H9 (cell line): ENCODE measurements around the gene MT1M. TPM values are rescaled to one million over a fixed set of nuclear protein-coding genes. Genes with fewer than 3 reads are reported as not detected.
A peak's percentile ranks its signal among the peaks of the same experiment; 100 is the strongest.

ENCODE experiments used
- DNase-seq: peaks from one replicate; pipeline ENCODE4 v3.0.0-alpha.2; 2017
- H2AFZ ChIP-seq: one replicate; pipeline ENCODE4 v1.6.1; 2013; ENCODE audit warnings: mild to moderate bottlenecking, low read length, control low read depth, moderate library complexity
- H2AK5ac ChIP-seq: 2 replicates; pipeline ENCODE4 v1.6.1; 2013; ENCODE audit warnings: low read length, control low read depth, mixed read lengths; ENCODE audit not compliant: insufficient read length
- H2BK120ac ChIP-seq: one replicate; pipeline ENCODE4 v1.6.1; 2013; ENCODE audit warnings: low read depth, mild to moderate bottlenecking, low read length, control low read depth, inconsistent platforms; ENCODE audit not compliant: poor library complexity, severe bottlenecking
- H2BK12ac ChIP-seq: 2 replicates; pipeline ENCODE4 v1.6.1; 2013; ENCODE audit warnings: low read length, control low read depth, mixed read lengths, low read depth; ENCODE audit not compliant: insufficient read length
- H2BK15ac ChIP-seq: 2 replicates; pipeline ENCODE4 v1.6.1; 2013; ENCODE audit warnings: low read depth, low read length, control low read depth
- H2BK20ac ChIP-seq: one replicate; pipeline ENCODE4 v1.6.1; 2013; ENCODE audit warnings: low read depth, mild to moderate bottlenecking, low read length, control low read depth, inconsistent platforms; ENCODE audit not compliant: poor library complexity, severe bottlenecking
- H2BK5ac ChIP-seq: 2 replicates; pipeline ENCODE4 v1.6.1; 2013; ENCODE audit warnings: low read length, control low read depth, mixed read lengths; ENCODE audit not compliant: insufficient read length
- H3K14ac ChIP-seq: 2 replicates; pipeline ENCODE4 v1.6.1; 2013; ENCODE audit warnings: low read length, control low read depth; ENCODE audit not compliant: insufficient read depth
- H3K18ac ChIP-seq: 2 replicates; pipeline ENCODE4 v1.6.1; 2013; ENCODE audit warnings: low read depth, mild to moderate bottlenecking, mixed read lengths, low read length, control low read depth; ENCODE audit not compliant: insufficient read length
- H3K23ac ChIP-seq: 2 replicates; pipeline ENCODE4 v1.6.1; 2013; ENCODE audit warnings: low read length, control low read depth, mixed read lengths, low read depth; ENCODE audit not compliant: insufficient read length
- H3K23me2 ChIP-seq: 2 replicates; pipeline ENCODE4 v1.6.1; 2013; ENCODE audit warnings: low read depth, mild to moderate bottlenecking, mixed read lengths, low read length, control low read depth; ENCODE audit not compliant: insufficient read length, poor library complexity, severe bottlenecking
- H3K27ac ChIP-seq: 2 replicates; pipeline ENCODE4 v1.5.1; 2013; ENCODE audit warnings: low read length, control low read depth, mixed read lengths, low read depth; ENCODE audit not compliant: insufficient read length
- H3K27me3 ChIP-seq: 2 replicates; pipeline ENCODE4 v1.6.1; 2013; ENCODE audit warnings: low read length, control low read depth, inconsistent platforms; ENCODE audit not compliant: insufficient read depth
- H3K4ac ChIP-seq: 2 replicates; pipeline ENCODE4 v1.6.1; 2013; ENCODE audit warnings: low read depth, mild to moderate bottlenecking, control low read depth, inconsistent platforms, low read length, moderate library complexity
- H3K4me1 ChIP-seq: 2 replicates; pipeline ENCODE4 v1.6.1; 2013; ENCODE audit warnings: low read length, control low read depth, inconsistent platforms; ENCODE audit not compliant: insufficient read depth
- H3K4me2 ChIP-seq: 2 replicates; pipeline ENCODE4 v1.6.1; 2013; ENCODE audit warnings: low read length, control low read depth, mixed read lengths; ENCODE audit not compliant: insufficient read length, insufficient read depth
- H3K56ac ChIP-seq: 2 replicates; pipeline ENCODE4 v1.6.1; 2013; ENCODE audit warnings: low read depth, mild to moderate bottlenecking, mixed read lengths, low read length, control low read depth; ENCODE audit not compliant: insufficient read length
- H3K79me1 ChIP-seq: 2 replicates; pipeline ENCODE4 v1.6.1; 2013; ENCODE audit warnings: low read depth, mild to moderate bottlenecking, moderate library complexity, low read length, control low read depth, inconsistent platforms; ENCODE audit not compliant: insufficient read depth, poor library complexity, severe bottlenecking
- H3K79me2 ChIP-seq: 2 replicates; pipeline ENCODE4 v1.6.1; 2013; ENCODE audit warnings: low read length, control low read depth, inconsistent platforms; ENCODE audit not compliant: insufficient read depth
- H3K9ac ChIP-seq: 2 replicates; pipeline ENCODE4 v1.6.1; 2013; ENCODE audit warnings: low read length, control low read depth, mixed read lengths; ENCODE audit not compliant: insufficient read length; ENCODE audit errors: extremely low read depth
- H3K9me3 ChIP-seq: one replicate; pipeline ENCODE4 v1.6.1; 2013; ENCODE audit warnings: low read depth, low read length, inconsistent platforms; ENCODE audit not compliant: control insufficient read depth
- H3T11ph ChIP-seq: one replicate; pipeline ENCODE4 v1.6.1; 2013; ENCODE audit warnings: mild to moderate bottlenecking, low read length, control low read depth, inconsistent platforms
- H4K20me1 ChIP-seq: one replicate; pipeline ENCODE4 v1.6.1; 2013; ENCODE audit not compliant: control insufficient read depth, insufficient read length, insufficient read depth
- H4K5ac ChIP-seq: 2 replicates; pipeline ENCODE4 v1.6.1; 2013; ENCODE audit warnings: low read depth, mild to moderate bottlenecking, mixed read lengths, low read length, control low read depth; ENCODE audit not compliant: insufficient read length
- H4K8ac ChIP-seq: replicated peaks from 2 replicates; pipeline ENCODE4 v1.6.1; 2013; ENCODE audit warnings: low read length, control low read depth, mixed read lengths, low read depth; ENCODE audit not compliant: insufficient read length
- H4K91ac ChIP-seq: 2 replicates; pipeline ENCODE4 v1.6.1; 2013; ENCODE audit warnings: low read depth, mild to moderate bottlenecking, moderate library complexity, mixed read lengths, low read length, control low read depth; ENCODE audit not compliant: insufficient read length
- H3K27ac Mint-ChIP-seq, 3 experiments: 2 replicates in 2 of 3; 3 replicates in 1 of 3; pipeline ENCODE4 v1.8.0; 2020 to 2021; ENCODE audit warnings: mixed read lengths in 3 of 3, mild to moderate bottlenecking in 1 of 3, moderate library complexity in 1 of 3
- H3K27me3 Mint-ChIP-seq: 2 replicates; pipeline ENCODE4 v1.8.0; 2021; ENCODE audit warnings: low read depth, mild to moderate bottlenecking, moderate library complexity, mixed read lengths
- H3K36me3 Mint-ChIP-seq, 3 experiments: 2 replicates in 2 of 3; 3 replicates in 1 of 3; pipeline ENCODE4 v1.8.0; 2020 to 2021; ENCODE audit warnings: low read depth in 3 of 3, mixed read lengths in 3 of 3; ENCODE audit not compliant: insufficient read depth in 1 of 3
- H3K4me1 Mint-ChIP-seq, 2 experiments: 2 replicates each; pipeline ENCODE4 v1.8.0; 2020; ENCODE audit warnings: mixed read lengths in 2 of 2
- H3K4me3 Mint-ChIP-seq, 2 experiments: 2 replicates in 1 of 2; 3 replicates in 1 of 2; pipeline ENCODE4 v1.8.0; 2020 to 2021; ENCODE audit warnings: mild to moderate bottlenecking in 2 of 2, mixed read lengths in 2 of 2, moderate library complexity in 1 of 2
- H3K9me3 Mint-ChIP-seq, 2 experiments: 2 replicates in 1 of 2; 3 replicates in 1 of 2; pipeline ENCODE4 v1.8.0; 2020; ENCODE audit warnings: mild to moderate bottlenecking in 2 of 2, mixed read lengths in 2 of 2, moderate library complexity in 1 of 2
- CTCF ChIP-seq: fragments of 200-600 bp; sonication (generic); conservative IDR thresholded peaks from 3 replicates; pipeline ENCODE4 v1.8.0; 2021; ENCODE audit warnings: antibody characterized with exemption, mild to moderate bottlenecking
- WGBS: extraction: QIAGEN DNeasy Blood & Tissue Kit; methylation state at CpG from one replicate; pipeline ENCODE4 v1.1.7; 2013; ENCODE audit warnings: missing lambda C conversion rate, low lambda C conversion rate, mixed read lengths; ENCODE audit not compliant: insufficient read length; ENCODE audit errors: extremely low coverage; 5-methylcytosine and 5-hydroxymethylcytosine counted together
- total RNA-seq: library from RNA; stranded (reverse); gene quantifications from 2 replicates; pipeline ENCODE4 v1.2.1, GENCODE V29; 2021

The MT1M gene
- total RNA-seq, 1 experiment from 2014 or later, result 1.4 TPM

GRCh38 chr16:56607675-56608042 lies 24.8 kb upstream of the MT1M start:
- H3K27me3 ChIP-seq, result peaks cover 21% of the 10 kb centered on the region; the same call in 1 of the 2 replicates
- peak overlapping the region; percentile 42 to 64; a peak in 3 of 5 replicates for H3K4me3 Mint-ChIP-seq

More at GRCh38 chr16:56607675-56608042, 24.8 kb upstream of the MT1M start:
- H3K23me2 ChIP-seq, result peaks cover 8% of the 10 kb centered on the region
- H2AK5ac ChIP-seq, result no peak overlapping the region
- no peak overlapping the region for H2BK5ac ChIP-seq
- H3T11ph ChIP-seq, result no peak overlapping the region
- no peak overlapping the region for H3K4ac ChIP-seq
- no peak overlapping the region for H3K18ac ChIP-seq
- no peak for TF ChIP-seq CTCF
- H3K9me3 ChIP-seq, result no peaks in the 10 kb centered on the region
- H2BK12ac ChIP-seq, result no peak overlapping the region
- H3K4me1 Mint-ChIP-seq, result peaks cover 29 to 35% of the 10 kb centered on the region in 2 experiments
- H3K9me3 Mint-ChIP-seq, result no peaks in the 10 kb centered on the region
- H3K4me2 ChIP-seq, result peak overlapping the region; percentile 73
- H3K79me1 ChIP-seq, result no peaks in the 10 kb centered on the region
- DNase-seq, result no peak
- H3K56ac ChIP-seq, result no peak overlapping the region
- no peak overlapping the region for H3K9ac ChIP-seq
- no peaks in the 10 kb centered on the region for H3K36me3 Mint-ChIP-seq
- H4K5ac ChIP-seq, result no peak overlapping the region
- no peak overlapping the region for H2AFZ ChIP-seq
- H2BK120ac ChIP-seq, result no peak overlapping the region
- no peak overlapping the region for H2BK15ac ChIP-seq
- H3K27me3 Mint-ChIP-seq, result peaks cover 76% of the 10 kb centered on the region
- H4K8ac ChIP-seq, result no peak overlapping the region
- WGBS, result no CpG with 5 or more reads among the region's 2 CpGs
- H3K4me1 ChIP-seq, result peaks cover 6% of the 10 kb centered on the region; the same call in 1 of the 2 replicates
- no peak overlapping the region for H3K23ac ChIP-seq
- no peak overlapping the region for H2BK20ac ChIP-seq
- H3K27ac ChIP-seq, result no peak overlapping the region
- no peaks in the 10 kb centered on the region for H3K79me2 ChIP-seq
- no peak overlapping the region for H3K14ac ChIP-seq
- no peaks in the 10 kb centered on the region for H4K20me1 ChIP-seq
- no peak overlapping the region for H4K91ac ChIP-seq
- no peak overlapping the region for H3K27ac Mint-ChIP-seq
